ENCODE data around the gene COL27A1.

COL27A1 gene

DNA sequence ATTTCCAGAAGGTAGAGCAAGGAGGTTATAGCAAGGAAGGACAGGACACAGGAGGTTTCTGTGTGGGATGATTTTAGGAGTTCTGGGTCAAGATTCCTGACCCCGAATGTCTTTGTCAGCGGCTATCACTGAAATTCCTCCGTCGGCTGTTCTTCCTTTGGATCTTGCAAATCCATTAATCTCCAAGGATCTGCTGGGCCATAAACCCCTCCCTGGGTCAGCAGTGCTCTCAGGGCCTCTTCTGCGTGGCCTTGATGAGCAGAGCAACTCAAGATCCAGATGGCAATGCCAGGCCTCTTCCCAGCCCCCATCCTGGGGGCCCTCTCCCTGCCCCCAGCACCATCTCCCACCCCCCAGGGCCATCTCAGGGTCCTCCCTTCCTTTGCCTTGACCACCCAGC lies 16.3 kb upstream of the COL27A1 start (continued):
- no peak for TF ChIP-seq KLF1 (tag by site-specific recombination; IDR thresholded peaks at IDR 0.05)
- no peak for TF ChIP-seq GLIS2 (tag by site-specific recombination; IDR thresholded peaks at IDR 0.05)
- TF ChIP-seq ZNF433 (tag by site-specific recombination; IDR thresholded peaks at IDR 0.05; ENCODE audit: low read depth): no peak
- no peak for TF ChIP-seq ZNF184 (tag by site-specific recombination; IDR thresholded peaks at IDR 0.05)
- no peak for TF ChIP-seq ZNF501 (tag by site-specific recombination; IDR thresholded peaks at IDR 0.05)
- no peak for TF ChIP-seq OSR2 (tag by site-specific recombination; IDR thresholded peaks at IDR 0.05)
- TF ChIP-seq, protein P1, sequence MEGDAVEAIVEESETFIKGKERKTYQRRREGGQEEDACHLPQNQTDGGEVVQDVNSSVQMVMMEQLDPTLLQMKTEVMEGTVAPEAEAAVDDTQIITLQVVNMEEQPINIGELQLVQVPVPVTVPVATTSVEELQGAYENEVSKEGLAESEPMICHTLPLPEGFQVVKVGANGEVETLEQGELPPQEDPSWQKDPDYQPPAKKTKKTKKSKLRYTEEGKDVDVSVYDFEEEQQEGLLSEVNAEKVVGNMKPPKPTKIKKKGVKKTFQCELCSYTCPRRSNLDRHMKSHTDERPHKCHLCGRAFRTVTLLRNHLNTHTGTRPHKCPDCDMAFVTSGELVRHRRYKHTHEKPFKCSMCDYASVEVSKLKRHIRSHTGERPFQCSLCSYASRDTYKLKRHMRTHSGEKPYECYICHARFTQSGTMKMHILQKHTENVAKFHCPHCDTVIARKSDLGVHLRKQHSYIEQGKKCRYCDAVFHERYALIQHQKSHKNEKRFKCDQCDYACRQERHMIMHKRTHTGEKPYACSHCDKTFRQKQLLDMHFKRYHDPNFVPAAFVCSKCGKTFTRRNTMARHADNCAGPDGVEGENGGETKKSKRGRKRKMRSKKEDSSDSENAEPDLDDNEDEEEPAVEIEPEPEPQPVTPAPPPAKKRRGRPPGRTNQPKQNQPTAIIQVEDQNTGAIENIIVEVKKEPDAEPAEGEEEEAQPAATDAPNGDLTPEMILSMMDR (tag by site-specific recombination; IDR thresholded peaks at IDR 0.05): no peak

DNA sequence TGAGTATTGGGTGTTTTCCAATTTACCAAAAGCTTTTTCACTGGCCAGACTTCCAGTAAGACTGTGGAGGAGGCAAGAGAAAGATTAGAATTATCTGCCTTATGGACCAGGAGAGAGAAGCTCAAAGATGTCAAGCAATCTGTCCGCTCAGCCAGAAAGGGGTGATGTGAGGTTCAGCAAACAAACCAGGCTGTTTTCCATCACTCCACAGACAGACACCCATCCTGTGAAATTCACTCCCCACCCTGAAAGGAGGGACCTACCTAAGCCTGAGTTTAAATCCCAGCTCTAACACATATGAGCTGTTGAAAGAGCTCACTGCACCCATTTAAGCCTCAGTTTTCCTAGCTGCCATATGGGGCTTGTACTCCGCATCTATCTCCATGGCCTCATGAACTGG lies 14.9 kb upstream of the COL27A1 start:
- TF ChIP-seq ZNF776 (tag by site-specific recombination; IDR thresholded peaks at IDR 0.05; ENCODE audit: borderline replicate concordance) (no peak), ZSCAN30 (tag by site-specific recombination; IDR thresholded peaks at IDR 0.05) (no peak), ZEB2 (tag by site-specific recombination; IDR thresholded peaks at IDR 0.05) (no peak), BCL11A (tag by site-specific recombination; IDR thresholded peaks at IDR 0.05; ENCODE audit: low read depth) (no peak), ZNF184 (tag by site-specific recombination; IDR thresholded peaks at IDR 0.05) (no peak), ZNF394 (tag by site-specific recombination; IDR thresholded peaks at IDR 0.05; ENCODE audit: borderline replicate concordance) (no peak), GLIS2 (tag by site-specific recombination; IDR thresholded peaks at IDR 0.05) (no peak), PRDM1 (tag by site-specific recombination; IDR thresholded peaks at IDR 0.05) (no peak)
- TF ChIP-seq, protein P2, sequence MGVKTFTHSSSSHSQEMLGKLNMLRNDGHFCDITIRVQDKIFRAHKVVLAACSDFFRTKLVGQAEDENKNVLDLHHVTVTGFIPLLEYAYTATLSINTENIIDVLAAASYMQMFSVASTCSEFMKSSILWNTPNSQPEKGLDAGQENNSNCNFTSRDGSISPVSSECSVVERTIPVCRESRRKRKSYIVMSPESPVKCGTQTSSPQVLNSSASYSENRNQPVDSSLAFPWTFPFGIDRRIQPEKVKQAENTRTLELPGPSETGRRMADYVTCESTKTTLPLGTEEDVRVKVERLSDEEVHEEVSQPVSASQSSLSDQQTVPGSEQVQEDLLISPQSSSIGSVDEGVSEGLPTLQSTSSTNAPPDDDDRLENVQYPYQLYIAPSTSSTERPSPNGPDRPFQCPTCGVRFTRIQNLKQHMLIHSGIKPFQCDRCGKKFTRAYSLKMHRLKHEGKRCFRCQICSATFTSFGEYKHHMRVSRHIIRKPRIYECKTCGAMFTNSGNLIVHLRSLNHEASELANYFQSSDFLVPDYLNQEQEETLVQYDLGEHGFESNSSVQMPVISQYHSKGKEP (tag by site-specific recombination; IDR thresholded peaks at IDR 0.05): no peak
- H3K36me3 ChIP-seq (ENCODE audit: control insufficient read depth in 2 of 2, insufficient read depth in 1 of 2, low read length in 2 of 2): no peaks in the 10 kb centered on the region
- ChIA-PET CTCF (interaction anchor here (1.0 to 4.0 kb wide), 4 partner anchors 9 to 151 kb away, joined by 5 to 22 read pairs (median 12); no protein-coding TSS in a partner anchor), POLR2A (no interaction called here)
- H3K9me3 ChIP-seq (ENCODE audit: control insufficient read depth, insufficient read depth, low read depth, low read length): no peaks in the 10 kb centered on the region
- H3K27ac ChIP-seq (ENCODE audit: extremely low read depth, low read depth, low read length): no peak overlapping the region
- H3K4me1 ChIP-seq (ENCODE audit: control insufficient read depth, insufficient read depth, low read length): no peaks in the 10 kb centered on the region
- no peak overlapping the region for H3K4me3 ChIP-seq (ENCODE audit: low read depth, low read length)

DNA sequence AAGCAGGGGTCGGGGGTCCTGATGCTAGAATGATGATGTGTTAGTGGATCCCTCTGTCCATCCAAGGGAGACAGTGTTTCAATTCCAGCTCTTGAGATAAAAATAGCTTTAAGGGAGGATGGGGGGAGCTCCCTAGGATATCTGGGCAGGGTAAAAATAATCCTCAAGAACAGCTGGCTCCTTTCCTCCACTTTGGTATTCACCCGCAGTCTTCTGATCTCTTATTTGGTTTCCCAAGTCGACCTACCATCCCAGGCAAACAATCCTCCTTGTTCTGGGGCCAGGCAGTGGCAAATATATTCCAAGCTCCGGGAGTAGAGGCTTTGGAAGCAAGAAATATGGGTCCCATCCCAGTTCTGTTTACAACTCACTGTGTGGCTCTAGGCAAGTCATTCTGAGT lies 14.5 kb upstream of the COL27A1 start:
- H3K4me1 ChIP-seq (ENCODE audit: control insufficient read depth, insufficient read depth, low read length): no peaks in the 10 kb centered on the region
- CTCF ChIA-PET: interaction anchor here (1.1 to 4.0 kb wide), 5 partner anchors 14 to 404 kb away, joined by 3 to 22 read pairs (median 11); partner anchors contain the start of gene COL27A1

More for the DNA sequence above, 14.5 kb upstream of the COL27A1 start:
- TF ChIP-seq, protein P3, sequence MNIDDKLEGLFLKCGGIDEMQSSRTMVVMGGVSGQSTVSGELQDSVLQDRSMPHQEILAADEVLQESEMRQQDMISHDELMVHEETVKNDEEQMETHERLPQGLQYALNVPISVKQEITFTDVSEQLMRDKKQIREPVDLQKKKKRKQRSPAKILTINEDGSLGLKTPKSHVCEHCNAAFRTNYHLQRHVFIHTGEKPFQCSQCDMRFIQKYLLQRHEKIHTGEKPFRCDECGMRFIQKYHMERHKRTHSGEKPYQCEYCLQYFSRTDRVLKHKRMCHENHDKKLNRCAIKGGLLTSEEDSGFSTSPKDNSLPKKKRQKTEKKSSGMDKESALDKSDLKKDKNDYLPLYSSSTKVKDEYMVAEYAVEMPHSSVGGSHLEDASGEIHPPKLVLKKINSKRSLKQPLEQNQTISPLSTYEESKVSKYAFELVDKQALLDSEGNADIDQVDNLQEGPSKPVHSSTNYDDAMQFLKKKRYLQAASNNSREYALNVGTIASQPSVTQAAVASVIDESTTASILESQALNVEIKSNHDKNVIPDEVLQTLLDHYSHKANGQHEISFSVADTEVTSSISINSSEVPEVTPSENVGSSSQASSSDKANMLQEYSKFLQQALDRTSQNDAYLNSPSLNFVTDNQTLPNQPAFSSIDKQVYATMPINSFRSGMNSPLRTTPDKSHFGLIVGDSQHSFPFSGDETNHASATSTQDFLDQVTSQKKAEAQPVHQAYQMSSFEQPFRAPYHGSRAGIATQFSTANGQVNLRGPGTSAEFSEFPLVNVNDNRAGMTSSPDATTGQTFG (tag by site-specific recombination; IDR thresholded peaks at IDR 0.05; ENCODE audit: borderline replicate concordance): no peak
- TF ChIP-seq ZNF600 (tag by site-specific recombination; IDR thresholded peaks at IDR 0.05) (no peak), ZNF48 (tag by site-specific recombination; IDR thresholded peaks at IDR 0.05) (no peak), ZNF501 (tag by site-specific recombination; IDR thresholded peaks at IDR 0.05) (no peak), ZNF416 (tag by site-specific recombination; IDR thresholded peaks at IDR 0.05) (no peak), ZSCAN16 (tag by site-specific recombination; IDR thresholded peaks at IDR 0.05) (no peak), ZNF16 (tag by site-specific recombination; IDR thresholded peaks at IDR 0.05; ENCODE audit: low read depth) (no peak), ZNF510 (tag by site-specific recombination; IDR thresholded peaks at IDR 0.05; ENCODE audit: insufficient replicate concordance) (no peak), ZFP3 (tag by site-specific recombination; IDR thresholded peaks at IDR 0.05; ENCODE audit: low read depth) (no peak)
- TF ChIP-seq, protein P4, sequence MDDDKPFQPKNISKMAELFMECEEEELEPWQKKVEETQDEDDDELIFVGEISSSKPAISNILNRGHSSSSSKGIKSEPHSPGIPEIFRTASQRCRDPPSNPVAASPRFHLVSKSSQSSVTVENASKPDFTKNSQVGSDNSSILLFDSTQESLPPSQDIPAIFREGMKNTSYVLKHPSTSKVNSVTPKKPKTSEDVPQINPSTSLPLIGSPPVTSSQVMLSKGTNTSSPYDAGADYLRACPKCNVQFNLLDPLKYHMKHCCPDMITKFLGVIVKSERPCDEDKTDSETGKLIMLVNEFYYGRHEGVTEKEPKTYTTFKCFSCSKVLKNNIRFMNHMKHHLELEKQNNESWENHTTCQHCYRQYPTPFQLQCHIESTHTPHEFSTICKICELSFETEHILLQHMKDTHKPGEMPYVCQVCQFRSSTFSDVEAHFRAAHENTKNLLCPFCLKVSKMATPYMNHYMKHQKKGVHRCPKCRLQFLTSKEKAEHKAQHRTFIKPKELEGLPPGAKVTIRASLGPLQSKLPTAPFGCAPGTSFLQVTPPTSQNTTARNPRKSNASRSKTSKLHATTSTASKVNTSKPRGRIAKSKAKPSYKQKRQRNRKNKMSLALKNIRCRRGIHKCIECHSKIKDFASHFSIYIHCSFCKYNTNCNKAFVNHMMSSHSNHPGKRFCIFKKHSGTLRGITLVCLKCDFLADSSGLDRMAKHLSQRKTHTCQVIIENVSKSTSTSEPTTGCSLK (tag by site-specific recombination; IDR thresholded peaks at IDR 0.05): no peak
- TF ChIP-seq, protein P5, sequence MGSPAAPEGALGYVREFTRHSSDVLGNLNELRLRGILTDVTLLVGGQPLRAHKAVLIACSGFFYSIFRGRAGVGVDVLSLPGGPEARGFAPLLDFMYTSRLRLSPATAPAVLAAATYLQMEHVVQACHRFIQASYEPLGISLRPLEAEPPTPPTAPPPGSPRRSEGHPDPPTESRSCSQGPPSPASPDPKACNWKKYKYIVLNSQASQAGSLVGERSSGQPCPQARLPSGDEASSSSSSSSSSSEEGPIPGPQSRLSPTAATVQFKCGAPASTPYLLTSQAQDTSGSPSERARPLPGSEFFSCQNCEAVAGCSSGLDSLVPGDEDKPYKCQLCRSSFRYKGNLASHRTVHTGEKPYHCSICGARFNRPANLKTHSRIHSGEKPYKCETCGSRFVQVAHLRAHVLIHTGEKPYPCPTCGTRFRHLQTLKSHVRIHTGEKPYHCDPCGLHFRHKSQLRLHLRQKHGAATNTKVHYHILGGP (tag by site-specific recombination; IDR thresholded peaks at IDR 0.05): no peak
- Histone ChIP-seq H3K4me3 (ENCODE audit: low read depth, low read length) (no peak overlapping the region), H3K27ac (ENCODE audit: extremely low read depth, low read depth, low read length) (no peak overlapping the region), H3K9me3 (ENCODE audit: control insufficient read depth, insufficient read depth, low read depth, low read length) (no peaks in the 10 kb centered on the region), H3K36me3 (ENCODE audit: control insufficient read depth in 2 of 2, insufficient read depth in 1 of 2, low read length in 2 of 2) (no peaks in the 10 kb centered on the region)
- POLR2A ChIA-PET: interaction anchor here (1.0 kb wide), 1 partner anchor 32 kb away, joined by 3 read pairs; no protein-coding TSS in a partner anchor

All from HEK293 (cell line).